NCI-H187 (cell line): Measurements from ENCODE around the gene STAG1.
"Not testable (repeated sequence)": the region's sequence is repeated elsewhere in the genome, so short reads cannot be mapped to it uniquely, and the experiment has no call there.

Experiments
- DNase-seq, 2 experiments: peaks; one replicate each; lab custom pipeline; 2025; lab: John Stamatoyannopoulos, UW

Gene STAG1

GRCh38 chr3:136586580-136586979 lies 165.6 kb downstream of the STAG1 start:
- DNase-seq, result no peak

GRCh38 chr3:136584728-136585127 lies 167.4 kb downstream of the STAG1 start:
- DNase-seq, result no peak

GRCh38 chr3:136583823-136584222 lies 168.4 kb downstream of the STAG1 start:
- DNase-seq, result no peak

- no peak for DNase-seq
These were observed 174.4 kb downstream of the STAG1 start for GRCh38 chr3:136577791-136578190.

DNA sequence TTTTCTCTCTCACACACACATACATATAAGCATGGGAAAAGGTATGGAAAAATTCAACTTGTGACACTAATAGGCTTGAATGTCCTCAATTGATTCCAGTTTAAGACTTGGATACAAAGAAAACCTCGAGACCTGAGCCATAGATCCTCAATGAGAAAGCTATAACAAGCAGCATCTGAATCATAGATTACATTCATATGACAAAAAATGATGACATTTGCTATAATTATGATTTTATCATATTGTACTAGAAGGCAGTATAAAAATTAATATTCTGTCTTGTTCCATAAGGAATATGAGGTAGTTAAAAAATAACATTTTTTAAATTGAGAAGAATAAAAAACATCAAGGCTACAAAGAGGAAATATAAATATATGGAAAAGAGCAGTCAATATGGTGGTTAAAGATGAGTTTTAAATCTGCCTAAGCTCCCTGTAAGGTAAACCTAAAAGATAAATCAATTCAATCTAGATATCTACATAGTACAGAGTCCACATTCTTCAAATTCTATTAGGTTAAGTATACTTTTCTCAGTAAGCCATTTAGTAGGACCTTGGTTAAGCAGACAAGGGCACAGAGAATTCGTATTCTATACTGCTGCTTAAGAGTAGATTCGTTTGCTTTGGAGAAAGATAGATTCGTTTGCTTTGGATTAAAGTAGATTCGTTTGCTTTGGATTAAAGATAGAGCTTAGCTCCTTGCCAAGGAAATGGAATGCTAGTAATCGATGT lies 175.7 kb downstream of the STAG1 start:
- no peak for DNase-seq

DNA sequence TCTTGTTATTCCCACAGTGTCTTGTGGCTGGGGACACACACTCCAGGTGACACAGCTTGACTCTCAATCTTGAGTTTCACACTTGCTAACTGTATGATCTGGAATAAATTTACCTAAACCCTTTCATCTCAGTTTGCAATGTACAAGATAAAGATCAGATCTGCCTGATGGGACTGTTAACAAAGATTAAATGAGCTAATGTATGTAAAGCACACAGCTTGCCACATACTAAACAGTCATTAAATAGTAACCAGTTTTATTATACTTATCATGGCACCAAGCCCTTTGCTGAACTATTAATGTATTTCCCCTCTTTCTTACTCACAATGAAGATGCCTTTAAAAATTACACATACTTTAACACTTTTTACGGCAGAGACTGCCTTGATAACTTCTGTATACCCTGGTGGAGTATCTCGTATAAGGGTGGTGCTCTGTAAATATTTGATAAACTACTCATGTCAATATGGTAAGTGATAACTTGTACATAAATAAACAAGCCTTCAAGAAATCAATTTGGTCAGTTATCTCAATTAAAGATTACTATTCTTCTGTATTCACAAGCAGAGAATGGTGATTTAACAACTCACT lies 184.5 kb downstream of the STAG1 start:
- no peak for DNase-seq

DNA sequence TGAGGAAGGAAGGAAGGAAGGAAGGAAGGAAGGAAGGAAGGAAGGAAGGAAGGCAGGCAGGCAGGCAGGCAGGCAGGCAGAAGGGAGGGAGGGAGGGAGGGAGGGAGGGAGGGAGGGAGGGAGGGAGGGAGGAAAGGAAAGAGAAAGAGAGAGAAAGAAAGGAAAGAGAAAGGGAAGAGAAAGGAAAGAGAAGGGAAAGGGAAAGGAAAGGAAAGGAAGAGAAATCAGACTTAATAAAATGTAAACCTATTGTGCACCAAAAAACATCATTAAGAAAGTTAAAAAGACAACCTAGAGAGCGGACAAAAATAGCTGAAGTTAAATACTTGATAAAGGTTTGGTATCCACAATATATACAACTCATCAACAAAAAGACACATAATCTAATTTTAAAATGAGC lies 187.2 kb downstream of the STAG1 start:
- DNase-seq, result not testable (repeated sequence)

- no peak for DNase-seq
These were observed 190.2 kb downstream of the STAG1 start for GRCh38 chr3:136562026-136562425.

GRCh38 chr3:136559896-136560295 lies 192.3 kb downstream of the STAG1 start:
- no peak for DNase-seq

- DNase-seq, result not testable (repeated sequence)
These were observed 202.7 kb downstream of the STAG1 start for GRCh38 chr3:136549461-136549860.

GRCh38 chr3:136547293-136547692 lies 204.9 kb downstream of the STAG1 start:
- DNase-seq, result no peak

DNA sequence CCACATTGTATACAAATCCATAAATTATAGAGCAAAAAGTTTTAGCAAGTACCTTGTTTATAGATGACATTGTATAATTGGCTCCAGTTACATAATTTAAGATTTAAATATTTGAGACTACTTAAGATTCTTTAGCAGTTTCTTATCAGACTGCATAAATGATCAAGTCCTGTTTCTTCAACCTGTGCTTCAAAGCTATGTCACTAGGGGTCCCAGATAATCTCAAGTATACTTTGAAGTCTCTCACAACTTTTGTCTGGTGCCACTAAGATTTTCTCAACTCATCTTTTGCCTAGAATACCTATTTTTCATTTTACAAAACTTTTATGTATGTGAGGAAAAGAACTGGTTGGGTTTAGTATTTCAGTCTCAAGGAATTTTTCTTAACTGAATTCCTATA lies 205.5 kb downstream of the STAG1 start:
- DNase-seq, result no peak

GRCh38 chr3:136545664-136546268 lies 206.4 kb downstream of the STAG1 start:
- DNase-seq, result no peak

DNA sequence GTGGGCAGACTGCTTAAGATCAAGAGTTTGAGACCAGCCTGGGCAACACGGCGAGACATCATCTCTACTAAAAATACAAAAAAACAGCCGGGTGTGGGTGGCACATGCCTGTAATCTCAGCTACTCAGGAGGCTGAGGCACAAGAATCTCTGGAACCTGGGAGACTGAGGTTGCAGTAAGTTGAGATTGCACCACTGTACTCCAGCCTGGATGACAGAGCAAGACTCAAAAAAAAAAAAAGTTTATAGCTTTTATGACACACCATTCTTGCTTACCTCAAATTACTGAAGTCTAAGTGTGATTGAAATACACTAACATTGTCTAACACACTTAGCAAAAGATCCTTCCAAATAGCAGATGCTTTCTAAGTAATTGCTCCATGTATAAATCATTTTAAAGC lies 207.6 kb downstream of the STAG1 start:
- no peak for DNase-seq

DNA sequence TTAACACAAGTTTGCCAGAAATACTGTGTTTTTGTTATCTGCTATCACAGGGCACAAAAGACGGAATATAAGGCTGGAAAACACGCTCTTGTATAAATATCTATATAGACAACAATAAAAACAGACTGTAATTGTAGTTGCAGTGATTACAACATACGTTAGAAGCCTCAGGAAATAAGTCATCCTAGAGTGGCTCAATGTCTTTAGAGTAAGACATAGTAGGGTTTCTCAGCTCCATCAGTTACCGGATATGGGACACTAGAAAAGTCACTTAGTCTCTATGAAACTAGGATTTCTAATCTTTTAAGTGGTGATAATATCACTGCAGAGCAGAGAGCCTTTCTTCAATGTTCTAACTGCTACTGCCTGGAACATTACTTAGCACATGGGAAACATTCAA lies 208.8 kb downstream of the STAG1 start:
- no peak for DNase-seq

GRCh38 chr3:136535906-136536305 lies 216.3 kb downstream of the STAG1 start:
- DNase-seq, result no peak

- DNase-seq, result no peak
These were observed 219.4 kb downstream of the STAG1 start for GRCh38 chr3:136532766-136533165.

- no peak for DNase-seq
These were observed 234.1 kb downstream of the STAG1 start for GRCh38 chr3:136518102-136518501.

GRCh38 chr3:136516656-136517055 lies 235.5 kb downstream of the STAG1 start:
- no peak for DNase-seq

DNA sequence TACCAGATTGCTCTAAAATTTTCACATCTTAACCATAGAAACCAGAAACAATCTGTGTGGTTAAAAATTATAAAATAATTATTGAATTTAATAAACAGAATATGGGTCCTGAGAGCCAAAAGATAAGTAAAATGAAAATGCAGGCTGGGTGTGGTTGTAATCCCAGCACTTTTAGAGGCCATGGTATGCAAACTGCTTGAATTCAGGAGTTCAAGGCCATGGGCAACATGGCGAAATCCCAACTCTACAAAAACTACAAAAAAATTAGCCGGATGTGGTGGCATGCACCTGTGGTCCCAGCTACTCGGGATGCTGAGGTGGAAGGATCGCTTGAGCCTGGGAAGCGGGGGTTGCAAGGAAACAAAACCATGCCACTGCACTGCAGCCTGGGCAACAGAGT lies 236.1 kb downstream of the STAG1 start:
- no peak for DNase-seq

GRCh38 chr3:136514533-136514932 lies 237.6 kb downstream of the STAG1 start:
- DNase-seq, result not testable (repeated sequence)

GRCh38 chr3:136513367-136513766 lies 238.8 kb downstream of the STAG1 start:
- no peak for DNase-seq

DNA sequence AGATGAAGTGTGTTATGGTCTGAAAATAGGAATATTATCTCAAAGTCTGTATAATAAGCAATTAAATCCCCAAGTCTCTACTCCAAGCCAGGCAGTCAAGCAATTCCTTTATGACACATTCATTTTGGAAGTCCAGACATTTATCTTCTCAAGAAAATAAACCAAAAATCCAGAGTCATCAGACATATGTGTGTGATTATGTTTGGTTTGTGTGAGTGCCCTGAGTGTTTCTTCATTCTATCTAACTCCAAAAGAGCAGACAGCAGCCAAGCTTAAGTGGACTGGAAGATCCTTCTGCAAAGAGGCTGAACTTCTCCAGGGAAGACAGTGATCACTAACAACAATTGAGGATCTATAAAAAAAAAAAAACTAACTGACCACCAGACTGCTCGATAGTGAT lies 239.8 kb downstream of the STAG1 start:
- no peak for DNase-seq

DNA sequence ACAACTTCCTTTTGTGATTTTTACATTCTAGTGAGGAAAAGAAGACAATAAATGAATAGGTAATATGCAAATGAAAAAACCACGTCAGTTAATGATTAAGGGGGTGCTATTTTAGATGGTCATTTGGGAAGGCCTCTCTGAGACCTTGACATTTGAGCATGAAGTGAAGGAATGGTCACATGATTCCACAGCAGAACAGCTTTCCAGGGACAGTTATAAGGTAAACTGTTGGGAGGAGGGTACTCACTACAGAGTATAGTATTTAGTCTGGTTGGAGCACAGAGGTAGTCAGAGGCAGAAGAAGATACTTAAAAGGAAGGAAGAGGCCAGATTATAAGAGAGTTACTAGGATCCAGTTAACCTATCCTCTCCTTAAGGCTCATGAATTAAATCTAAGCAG lies 246.5 kb downstream of the STAG1 start:
- DNase-seq, result no peak
